GM23338 (cell line): Measurements from ENCODE around the gene MDGA2. TPM values are rescaled to one million over a fixed set of nuclear protein-coding genes. Genes with fewer than 3 reads are reported as not detected.

Source experiments
- ATAC-seq: fragments of 200-7000 bp; cut with Tn5 transposase; 3 replicates; pipeline ENCODE4 v1.9.1; 2020
- DNase-seq: peaks from one replicate; pipeline ENCODE4 v3.0.0-alpha.2; 2015; ENCODE audit warnings: low spot score
- H2AFZ ChIP-seq: fragments of 200-600 bp; sonication (generic); 2 replicates; pipeline ENCODE4 v1.8.0; 2016; ENCODE audit warnings: antibody characterized with exemption, mild to moderate bottlenecking, moderate library complexity
- H3F3A ChIP-seq: fragments of 200-600 bp; sonication (generic); replicated peaks from 2 replicates; pipeline ENCODE4 v1.8.0; 2017; ENCODE audit warnings: antibody characterized with exemption, mixed run types, low read depth
- H3K27ac ChIP-seq: fragments of 200-600 bp; sonication (generic); 2 replicates; pipeline ENCODE4 v1.6.1; 2016; ENCODE audit warnings: low read depth
- H3K27me3 ChIP-seq: fragments of 200-600 bp; sonication (generic); 2 replicates; pipeline ENCODE4 v1.8.0; 2016; ENCODE audit warnings: mild to moderate bottlenecking, mixed run types, moderate library complexity; ENCODE audit not compliant: insufficient read depth
- H3K36me3 ChIP-seq: fragments of 200-600 bp; sonication (generic); 2 replicates; pipeline ENCODE4 v1.8.0; 2016; ENCODE audit warnings: mild to moderate bottlenecking; ENCODE audit not compliant: insufficient read depth
- H3K4me1 ChIP-seq: fragments of 200-600 bp; sonication (generic); 2 replicates; pipeline ENCODE4 v1.8.0; 2016; ENCODE audit warnings: mild to moderate bottlenecking, moderate library complexity; ENCODE audit not compliant: insufficient read depth
- H3K4me2 ChIP-seq: fragments of 200-600 bp; sonication (generic); 2 replicates; pipeline ENCODE4 v1.7.1; 2017; ENCODE audit warnings: mixed run types
- H3K4me3 ChIP-seq: fragments of 200-600 bp; sonication (generic); 2 replicates; pipeline ENCODE4 v1.6.1; 2016; ENCODE audit warnings: mixed run types
- H3K79me2 ChIP-seq: fragments of 200-600 bp; sonication (generic); replicated peaks from 2 replicates; pipeline ENCODE4 v1.8.0; 2017; ENCODE audit warnings: mild to moderate bottlenecking; ENCODE audit not compliant: insufficient read depth
- H3K9me2 ChIP-seq: fragments of 200-600 bp; sonication (generic); 2 replicates; pipeline ENCODE4 v1.8.0; 2017; ENCODE audit not compliant: insufficient read depth
- H4K20me1 ChIP-seq: fragments of 200-600 bp; sonication (generic); replicated peaks from 2 replicates; pipeline ENCODE4 v1.8.0; 2017; ENCODE audit warnings: mild to moderate bottlenecking; ENCODE audit not compliant: insufficient read depth
- H3K27ac Mint-ChIP-seq: 2 replicates; pipeline ENCODE4 v1.8.0; 2020; ENCODE audit warnings: inconsistent platforms, mild to moderate bottlenecking, moderate library complexity, mixed read lengths
- H3K27me3 Mint-ChIP-seq: 3 replicates; pipeline ENCODE4 v1.8.0; 2022; ENCODE audit warnings: low read depth, mild to moderate bottlenecking, moderate library complexity, mixed read lengths, inconsistent platforms; ENCODE audit not compliant: insufficient read depth, poor library complexity
- H3K36me3 Mint-ChIP-seq: 3 replicates; pipeline ENCODE4 v1.8.0; 2021; ENCODE audit warnings: low read depth, mild to moderate bottlenecking, inconsistent platforms, moderate library complexity, mixed read lengths
- H3K4me1 Mint-ChIP-seq: 3 replicates; pipeline ENCODE4 v1.8.0; 2020; ENCODE audit warnings: mild to moderate bottlenecking, inconsistent platforms, mixed read lengths
- H3K4me3 Mint-ChIP-seq: 3 replicates; pipeline ENCODE4 v1.8.0; 2021; ENCODE audit warnings: moderate library complexity, mild to moderate bottlenecking, inconsistent platforms, mixed read lengths
- H3K9me3 Mint-ChIP-seq: 3 replicates; pipeline ENCODE4 v1.8.0; 2020; ENCODE audit warnings: moderate library complexity, mild to moderate bottlenecking, inconsistent platforms, mixed read lengths
- CREB1 ChIP-seq: fragments of 250-450 bp; sonication (Bioruptor Pico); IDR thresholded peaks from 2 replicates; pipeline ENCODE4 v1.5.0; 2020; ENCODE audit warnings: low read depth, mild to moderate bottlenecking, moderate library complexity
- CTCF ChIP-seq, 2 experiments: fragments of 200-600 bp in 1 of 2; sonication (generic) in 1 of 2; conservative IDR thresholded peaks; 2 replicates each; pipeline versions ENCODE4 v1.5.1 to v1.6.1; 2016 to 2017; ENCODE audit warnings: antibody characterized with exemption in 2 of 2, low read depth in 2 of 2, mild to moderate bottlenecking in 2 of 2, moderate library complexity in 1 of 2
- ETS1 ChIP-seq: IDR thresholded peaks from 2 replicates; pipeline ENCODE4 v1.6.1; 2016; ENCODE audit warnings: antibody characterized with exemption
- EZH2 ChIP-seq: fragments of 200-600 bp; sonication (generic); IDR thresholded peaks from one replicate; pipeline ENCODE4 v1.8.0; 2017; ENCODE audit warnings: antibody characterized with exemption, mild to moderate bottlenecking, low read depth; ENCODE audit not compliant: unreplicated experiment
- EZH2phosphoT487 ChIP-seq: fragments of 200-600 bp; sonication (generic); IDR thresholded peaks from one replicate; pipeline ENCODE4 v1.8.1; 2018; ENCODE audit warnings: antibody characterized with exemption; ENCODE audit not compliant: unreplicated experiment
- JUNB ChIP-seq: IDR thresholded peaks from one replicate; pipeline ENCODE4 v1.6.1; 2016; ENCODE audit warnings: antibody characterized with exemption; ENCODE audit not compliant: unreplicated experiment
- NANOG ChIP-seq: IDR thresholded peaks from 2 replicates; pipeline ENCODE4 v1.6.1; 2016; ENCODE audit warnings: antibody characterized with exemption, borderline replicate concordance
- POLR2AphosphoS5 ChIP-seq: IDR thresholded peaks from 2 replicates; pipeline ENCODE4 v1.6.1; 2016; ENCODE audit warnings: antibody characterized with exemption, low read depth
- REST ChIP-seq: IDR thresholded peaks from one replicate; pipeline ENCODE4 v1.6.1; 2018; ENCODE audit warnings: antibody characterized with exemption; ENCODE audit not compliant: unreplicated experiment
- STAT1 ChIP-seq: IDR thresholded peaks from one replicate; pipeline ENCODE4 v1.6.1; 2016; ENCODE audit warnings: antibody characterized with exemption; ENCODE audit not compliant: unreplicated experiment
- ZNF114 ChIP-seq: fragments of 250-450 bp; sonication (Bioruptor Pico); IDR thresholded peaks from 2 replicates; pipeline ENCODE4 v1.5.0; 2020; ENCODE audit warnings: mild to moderate bottlenecking, moderate library complexity
- ZNF331 ChIP-seq: fragments of 250-450 bp; sonication (Bioruptor Pico); IDR thresholded peaks from 2 replicates; pipeline ENCODE4 v1.5.0; 2020; ENCODE audit warnings: low read depth, mild to moderate bottlenecking, moderate library complexity
- ZNF462 ChIP-seq: fragments of 250-450 bp; sonication (Bioruptor Pico); IDR thresholded peaks from 2 replicates; pipeline ENCODE4 v1.5.0; 2020; ENCODE audit warnings: mild to moderate bottlenecking, moderate library complexity
- polyA plus RNA-seq: library from polyadenylated mRNA; unstranded; fragments of >200 nt; fragmentation: Nextera tagmentation; extraction: Ambion mirVana; gene quantifications from 2 replicates; pipeline ENCODE4 v1.2.1, GENCODE V29; 2016
- total RNA-seq: library from RNA; depleted of rRNA; stranded (reverse); fragments of >200 nt; shearing (Covaris generic); gene quantifications from 2 replicates; pipeline ENCODE4 v1.2.3, GENCODE V29; 2014

Gene MDGA2
- total and polyA plus RNA-seq, 2 experiments from 2014 or later: 0.68 to 1.7 TPM

GRCh38 chr14:47543459-47543858 lies 131.9 kb downstream of the MDGA2 start:
- H3K27me3 ChIP-seq: no peaks in the 10 kb centered on the region
- H3K9me2 ChIP-seq: no peaks in the 10 kb centered on the region
- no peaks in the 10 kb centered on the region for H3K79me2 ChIP-seq
- Mint-ChIP-seq H3K4me1 (peaks cover 13% of the 10 kb centered on the region; the same call in 2 of the 3 replicates), H3K27ac (no peak overlapping the region), H3K27me3 (peaks cover 4% of the 10 kb centered on the region), H3K9me3 (no peaks in the 10 kb centered on the region), H3K36me3 (no peaks in the 10 kb centered on the region), H3K4me3 (no peak overlapping the region)
- H3K4me3 ChIP-seq: no peak overlapping the region
- no peaks in the 10 kb centered on the region for H3F3A ChIP-seq
- ATAC-seq: no peak
- no peak overlapping the region for H2AFZ ChIP-seq
- no peak for DNase-seq
- no peaks in the 10 kb centered on the region for H4K20me1 ChIP-seq
- H3K4me2 ChIP-seq: no peak overlapping the region
- TF ChIP-seq ZNF462 (CRISPR knock-in tag) (no peak), REST (no peak), CREB1 (CRISPR knock-in tag) (no peak), POLR2AphosphoS5 (no peak), EZH2phosphoT487 (no peak), ZNF114 (CRISPR knock-in tag) (no peak), CTCF (conservative IDR thresholded peaks at IDR 0.05; ENCODE audit: low read depth in 2 of 2) (no peak), JUNB (no peak), STAT1 (no peak), NANOG (no peak), ZNF331 (CRISPR knock-in tag) (no peak), EZH2 (no peak), ETS1 (no peak)
- H3K27ac ChIP-seq: no peak overlapping the region
- H3K36me3 ChIP-seq: no peaks in the 10 kb centered on the region
- peaks cover 6% of the 10 kb centered on the region for H3K4me1 ChIP-seq
